ENCODE data around the gene RTRAF. TPM values are rescaled to one million over a fixed set of nuclear protein-coding genes. Genes with fewer than 3 reads are reported as not detected.

Gene RTRAF
- total and polyA plus RNA-seq, 9 of the 15 experiments (the other 6 are each of a cell fraction or from before 2014, with no cell fraction given): 126 to 204 (median 155) TPM

- TF ChIP-seq CCNT2 (IDR thresholded peaks at IDR 0.05; ENCODE audit: borderline replicate concordance, extremely low read depth, insufficient read length, low read depth, low read length) (peak; percentile 53), RBFOX2 (IDR thresholded peaks at IDR 0.05; ENCODE audit: low read depth, low read length) (peak; percentile 92), ZBTB11 (CRISPR knock-in tag; IDR thresholded peaks at IDR 0.05) (no peak), TBP (optimal IDR thresholded peaks at IDR 0.05; ENCODE audit: low read depth, low read length) (peak; percentile 78), SUPT5H (IDR thresholded peaks at IDR 0.05) (peak; percentile 65), MBD2 (IDR thresholded peaks at IDR 0.05; ENCODE audit: borderline replicate concordance, low read depth) (peak; percentile 75; the same call in 1 of the 2 replicates), ZHX1 (conservative IDR thresholded peaks at IDR 0.05; ENCODE audit: low read length) (no peak), CBX1 (IDR thresholded peaks at IDR 0.05; ENCODE audit: low read depth) (no peak), NCOA6 (IDR thresholded peaks at IDR 0.05) (peak; percentile 96), POLR2A (conservative IDR thresholded peaks at IDR 0.05) (peak; percentile 77), NFATC3 (IDR thresholded peaks at IDR 0.05) (no peak), SP1 (CRISPR knock-in tag; IDR thresholded peaks at IDR 0.05) (peak; percentile 79), KDM4B (IDR thresholded peaks at IDR 0.05; ENCODE audit: borderline replicate concordance in 2 of 2, low read depth in 1 of 2) (no peak), HCFC1 (IDR thresholded peaks at IDR 0.05; ENCODE audit: low read depth, low read length) (peak; percentile 63)
Observed at GRCh38 chr14:51989293-51990234, at the start of gene RTRAF (continued).

Data from K562 (cell line).